KMS-11 (cell line): Measurements from ENCODE around the gene MT1F.
"Not testable (repeated sequence)": the region's sequence is repeated elsewhere in the genome, so short reads cannot be mapped to it uniquely, and the experiment has no call there.

Source experiments
- H2AFZ ChIP-seq: fragments of 200-600 bp; sonication (generic); 2 replicates; pipeline ENCODE4 v1.6.1; 2016; ENCODE audit warnings: antibody characterized with exemption, mixed run types, low read depth
- H3K27ac ChIP-seq: fragments of 200-600 bp; sonication (generic); 2 replicates; pipeline ENCODE4 v1.6.1; 2016; ENCODE audit warnings: mild to moderate bottlenecking, mixed run types
- H3K27me3 ChIP-seq: fragments of 200-600 bp; sonication (generic); 2 replicates; pipeline ENCODE4 v1.6.1; 2017; ENCODE audit warnings: mild to moderate bottlenecking, low read depth, mixed run types, moderate library complexity; ENCODE audit not compliant: insufficient read depth
- H3K36me3 ChIP-seq: fragments of 200-600 bp; sonication (generic); 2 replicates; pipeline ENCODE4 v1.6.1; 2017; ENCODE audit warnings: mild to moderate bottlenecking, mixed run types; ENCODE audit not compliant: insufficient read depth
- H3K4me1 ChIP-seq: fragments of 200-600 bp; sonication (generic); 2 replicates; pipeline ENCODE4 v1.6.1; 2016; ENCODE audit warnings: mild to moderate bottlenecking, low read depth, mixed run types; ENCODE audit not compliant: poor library complexity, severe bottlenecking
- H3K4me2 ChIP-seq: fragments of 200-600 bp; sonication (generic); 2 replicates; pipeline ENCODE4 v1.7.0; 2016; ENCODE audit warnings: mild to moderate bottlenecking, mixed run types
- H3K4me3 ChIP-seq: fragments of 200-600 bp; sonication (generic); IDR thresholded peaks from 2 replicates; pipeline ENCODE4 v1.6.1; 2017; ENCODE audit warnings: low read depth, low read length, mixed read lengths; ENCODE audit not compliant: insufficient read depth
- H3K79me2 ChIP-seq: fragments of 200-600 bp; sonication (generic); 2 replicates; pipeline ENCODE4 v1.6.1; 2016; ENCODE audit warnings: low read depth, mixed run types; ENCODE audit not compliant: insufficient read depth
- H3K9ac ChIP-seq: fragments of 200-600 bp; sonication (generic); 2 replicates; pipeline ENCODE4 v1.6.1; 2016; ENCODE audit warnings: mild to moderate bottlenecking, mixed run types
- H4K20me1 ChIP-seq: fragments of 200-600 bp; sonication (generic); 2 replicates; pipeline ENCODE4 v1.6.1; 2016; ENCODE audit warnings: mild to moderate bottlenecking, mixed run types; ENCODE audit not compliant: insufficient read depth
- TF ChIP-seq, protein P1 (sequence below): fragments of 200-600 bp; sonication (generic); conservative IDR thresholded peaks from 2 replicates; pipeline ENCODE4 v1.6.1; 2017; ENCODE audit warnings: low read depth, mild to moderate bottlenecking, antibody characterized with exemption, low read length, moderate library complexity, mixed read lengths

The MT1F gene

GRCh38 chr16:56667581-56668571 lies 10.1 kb downstream of the MT1F start, which contains the start of gene MT1G:
Gene MT1G, minus strand, starts transcription at chr16:56668065. Its CDS starts 72 bp downstream, at chr16:56667993.
- Histone ChIP-seq H3K4me1 (no peaks in the 10 kb centered on the region), H3K36me3 (no peaks in the 10 kb centered on the region), H3K9ac (no peak within 1 kb of the TSS), H3K27me3 (peaks cover 13% of the 10 kb centered on the region; the same call in 1 of the 2 replicates), H3K4me2 (no peak within 1 kb of the TSS), H2AFZ (no peak within 1 kb of the TSS), H3K27ac (no peak within 1 kb of the TSS), H4K20me1 (no peaks in the 10 kb centered on the region), H3K79me2 (no peaks in the 10 kb centered on the region), H3K4me3 (no peak within 1 kb of the TSS)
- TF ChIP-seq, protein P1, sequence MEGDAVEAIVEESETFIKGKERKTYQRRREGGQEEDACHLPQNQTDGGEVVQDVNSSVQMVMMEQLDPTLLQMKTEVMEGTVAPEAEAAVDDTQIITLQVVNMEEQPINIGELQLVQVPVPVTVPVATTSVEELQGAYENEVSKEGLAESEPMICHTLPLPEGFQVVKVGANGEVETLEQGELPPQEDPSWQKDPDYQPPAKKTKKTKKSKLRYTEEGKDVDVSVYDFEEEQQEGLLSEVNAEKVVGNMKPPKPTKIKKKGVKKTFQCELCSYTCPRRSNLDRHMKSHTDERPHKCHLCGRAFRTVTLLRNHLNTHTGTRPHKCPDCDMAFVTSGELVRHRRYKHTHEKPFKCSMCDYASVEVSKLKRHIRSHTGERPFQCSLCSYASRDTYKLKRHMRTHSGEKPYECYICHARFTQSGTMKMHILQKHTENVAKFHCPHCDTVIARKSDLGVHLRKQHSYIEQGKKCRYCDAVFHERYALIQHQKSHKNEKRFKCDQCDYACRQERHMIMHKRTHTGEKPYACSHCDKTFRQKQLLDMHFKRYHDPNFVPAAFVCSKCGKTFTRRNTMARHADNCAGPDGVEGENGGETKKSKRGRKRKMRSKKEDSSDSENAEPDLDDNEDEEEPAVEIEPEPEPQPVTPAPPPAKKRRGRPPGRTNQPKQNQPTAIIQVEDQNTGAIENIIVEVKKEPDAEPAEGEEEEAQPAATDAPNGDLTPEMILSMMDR: no peak

DNA sequence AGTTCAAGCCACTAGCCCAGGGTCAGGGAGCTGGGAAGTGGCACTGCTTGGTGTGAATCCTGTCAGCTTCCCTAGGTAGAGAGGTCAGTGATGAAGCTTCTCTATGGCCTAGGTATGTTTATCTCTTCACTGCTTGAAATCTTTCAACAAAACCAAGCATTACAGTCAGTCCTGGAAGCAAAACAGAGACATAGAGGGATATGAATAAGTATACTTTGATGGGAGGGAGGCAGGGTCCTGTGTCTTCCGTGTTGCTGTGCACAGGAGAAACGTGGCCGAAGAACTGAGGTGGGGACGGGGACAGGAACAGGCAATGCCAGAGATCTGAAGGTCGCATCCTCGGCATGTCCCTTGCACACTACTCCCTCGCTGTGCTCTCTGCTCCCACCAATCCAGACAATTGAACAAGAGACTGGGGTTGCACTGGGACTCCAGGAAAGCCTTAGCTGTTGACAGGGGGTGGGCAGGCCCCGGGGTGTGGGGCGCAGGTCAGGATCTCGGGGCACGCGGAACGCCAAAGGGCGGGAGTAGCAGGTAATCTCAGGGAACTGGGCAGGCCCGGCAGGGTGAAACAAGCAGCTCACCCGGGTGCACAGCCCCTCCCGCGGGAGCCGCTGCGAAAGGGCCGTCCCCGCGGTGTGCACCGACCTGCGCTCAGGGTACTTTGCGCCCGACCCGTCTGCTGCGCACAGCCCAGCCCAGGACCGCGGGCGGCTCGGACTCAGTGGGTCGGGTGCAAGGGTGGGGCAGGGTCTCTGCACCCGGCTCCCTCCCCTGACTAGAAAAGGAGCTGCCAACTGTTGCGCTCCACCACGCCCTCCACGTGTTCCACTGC lies 11.5 kb downstream of the MT1F start, which contains the start of gene MT1H:
Gene MT1H, plus strand, starts transcription at position 810 of the 835 bp plus-strand sequence. CDS start 71 bp downstream, outside the sequence.
- TF ChIP-seq, protein P1: no peak
- no peak within 1 kb of the TSS for H3K4me2 ChIP-seq
- no peaks in the 10 kb centered on the region for H3K79me2 ChIP-seq
- no peaks in the 10 kb centered on the region for H3K4me1 ChIP-seq
- peaks cover 13% of the 10 kb centered on the region; the same call in 1 of the 2 replicates for H3K27me3 ChIP-seq
- H3K9ac ChIP-seq: no peak within 1 kb of the TSS
- no peaks in the 10 kb centered on the region for H4K20me1 ChIP-seq
- no peak within 1 kb of the TSS for H2AFZ ChIP-seq
- no peaks in the 10 kb centered on the region for H3K36me3 ChIP-seq
- no peak within 1 kb of the TSS for H3K27ac ChIP-seq
- H3K4me3 ChIP-seq: no peak within 1 kb of the TSS

DNA sequence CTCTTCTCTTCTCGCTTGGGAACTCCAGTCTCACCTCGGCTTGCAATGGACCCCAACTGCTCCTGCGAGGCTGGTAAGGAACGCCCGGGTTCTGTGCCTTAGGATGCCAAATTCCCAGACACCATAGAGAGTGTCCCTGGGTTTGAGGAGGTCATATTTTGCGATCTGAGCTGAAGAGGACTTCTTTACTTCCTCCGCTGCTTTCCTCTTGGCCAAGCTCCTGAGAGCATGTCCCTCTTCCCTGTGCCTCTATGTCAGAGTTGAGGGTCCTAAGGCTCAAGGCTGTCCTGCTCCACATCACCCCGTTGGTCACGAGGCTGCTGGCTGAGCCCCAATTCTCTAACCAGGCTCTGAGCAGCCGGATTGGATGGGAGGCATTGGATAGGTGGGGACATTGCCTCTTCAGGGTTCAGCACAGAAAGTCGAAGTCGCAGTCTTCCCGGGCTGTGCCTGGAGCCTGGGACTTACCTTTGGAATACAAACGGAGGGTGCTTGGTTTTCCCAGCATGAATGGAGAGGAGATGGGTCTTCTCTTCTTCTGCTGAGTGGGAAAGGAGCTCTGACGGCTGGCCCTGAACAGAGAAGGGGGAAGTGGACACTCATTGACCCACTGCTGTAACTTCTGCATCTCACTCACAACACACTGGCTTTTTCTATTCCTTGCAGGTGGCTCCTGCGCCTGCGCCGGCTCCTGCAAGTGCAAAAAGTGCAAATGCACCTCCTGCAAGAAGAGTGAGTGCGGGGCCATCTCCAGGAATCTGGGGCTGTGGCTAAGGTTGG lies 12.3 kb downstream of the MT1F start:
- TF ChIP-seq, protein P1: no peak
- Histone ChIP-seq H3K4me2 (no peak overlapping the region), H3K27me3 (peaks cover 13% of the 10 kb centered on the region; the same call in 1 of the 2 replicates), H3K79me2 (no peaks in the 10 kb centered on the region), H3K4me3 (no peak overlapping the region), H3K4me1 (no peaks in the 10 kb centered on the region), H2AFZ (no peak overlapping the region), H4K20me1 (no peaks in the 10 kb centered on the region), H3K36me3 (no peaks in the 10 kb centered on the region), H3K9ac (no peak overlapping the region), H3K27ac (no peak overlapping the region)

DNA sequence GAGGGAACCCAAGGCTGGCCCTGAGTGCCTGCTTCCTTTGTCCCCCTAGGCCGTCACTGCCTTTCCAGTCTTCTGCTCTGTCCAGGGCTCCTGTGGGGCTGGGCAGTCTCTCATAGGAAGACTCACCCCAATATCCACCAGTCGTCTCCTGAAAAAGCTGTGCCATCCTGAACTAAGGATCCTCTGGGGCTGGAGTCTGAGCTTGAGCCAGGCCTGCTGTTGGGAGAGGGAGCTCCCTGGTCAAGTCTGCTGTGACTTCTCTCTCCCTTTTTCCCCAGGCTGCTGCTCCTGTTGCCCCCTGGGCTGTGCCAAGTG lies 12.8 kb downstream of the MT1F start:
- H3K4me2 ChIP-seq: no peak overlapping the region
- TF ChIP-seq, protein P1: no peak
- H3K79me2 ChIP-seq: no peaks in the 10 kb centered on the region
- peaks cover 13% of the 10 kb centered on the region; the same call in 1 of the 2 replicates for H3K27me3 ChIP-seq
- H2AFZ ChIP-seq: no peak overlapping the region
- H3K27ac ChIP-seq: no peak overlapping the region
- no peaks in the 10 kb centered on the region for H4K20me1 ChIP-seq
- no peaks in the 10 kb centered on the region for H3K4me1 ChIP-seq
- no peak overlapping the region for H3K4me3 ChIP-seq
- no peaks in the 10 kb centered on the region for H3K36me3 ChIP-seq
- no peak overlapping the region for H3K9ac ChIP-seq

DNA sequence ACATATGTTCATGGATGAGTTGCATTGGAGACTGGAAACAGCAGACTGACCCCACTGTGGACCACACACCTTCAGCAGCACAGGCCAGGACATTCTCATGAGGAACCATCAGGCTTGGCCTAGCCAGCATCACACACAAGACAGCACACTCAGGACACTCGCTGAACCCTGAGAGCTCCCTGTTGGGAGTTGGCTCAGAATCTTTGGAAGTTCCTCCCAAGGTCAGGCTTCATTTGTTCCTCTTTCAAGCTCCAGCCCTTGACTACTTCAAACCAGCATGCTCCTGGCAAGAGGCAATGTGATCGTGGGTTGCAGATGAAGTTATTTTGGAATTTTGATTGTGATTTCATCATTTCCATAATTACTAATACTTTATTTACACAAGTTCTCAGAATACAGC lies 13.9 kb downstream of the MT1F start:
- H3K4me1 ChIP-seq, H3K4me3 ChIP-seq, H3K9ac ChIP-seq, H4K20me1 ChIP-seq, H3K27ac ChIP-seq, H3K36me3 ChIP-seq, H3K4me2 ChIP-seq, H2AFZ ChIP-seq, H3K79me2 ChIP-seq: not testable (repeated sequence)
- peaks cover 13% of the 10 kb centered on the region; the same call in 1 of the 2 replicates for H3K27me3 ChIP-seq

- not testable (repeated sequence) for H3K4me1 ChIP-seq
Measured at GRCh38 chr16:56672171-56672570, 14.4 kb downstream of the MT1F start.

More at GRCh38 chr16:56672171-56672570, 14.4 kb downstream of the MT1F start:
- H4K20me1 ChIP-seq, H3K4me3 ChIP-seq, H3K4me2 ChIP-seq, H3K9ac ChIP-seq, H3K36me3 ChIP-seq, H3K79me2 ChIP-seq, H3K27ac ChIP-seq, H2AFZ ChIP-seq: not testable (repeated sequence)
- H3K27me3 ChIP-seq: peaks cover 13% of the 10 kb centered on the region; the same call in 1 of the 2 replicates
